ENCODE measurements around the gene RYR1.
"Not testable (repeated sequence)": the region's sequence is repeated elsewhere in the genome, so short reads cannot be mapped to it uniquely, and the experiment has no call there.

RYR1 gene

GRCh38 chr19:38514812-38515633 lies 81.5 kb downstream of the RYR1 start:
- peak; percentile 64 for DNase-seq (ENCODE audit: low spot score)

DNA sequence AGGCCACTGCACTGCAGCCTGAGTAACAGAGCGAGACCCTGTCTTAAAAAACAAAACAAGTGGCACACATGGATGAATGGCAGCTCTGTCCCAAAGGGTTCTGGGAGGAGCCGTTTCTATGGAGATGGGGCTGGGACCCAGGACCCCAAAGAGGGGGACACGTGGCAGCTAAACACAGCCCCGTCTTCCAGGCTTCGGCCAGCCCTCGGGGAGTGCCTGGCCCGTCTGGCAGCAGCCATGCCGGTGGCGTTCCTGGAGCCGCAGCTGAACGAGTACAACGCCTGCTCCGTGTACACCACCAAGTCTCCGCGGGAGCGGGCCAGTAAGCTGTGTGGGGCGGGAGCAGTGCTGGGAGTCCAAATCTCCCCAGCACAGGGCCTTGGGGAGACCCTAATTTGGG lies 82.4 kb downstream of the RYR1 start:
- no peak for DNase-seq (ENCODE audit: low spot score)

DNA sequence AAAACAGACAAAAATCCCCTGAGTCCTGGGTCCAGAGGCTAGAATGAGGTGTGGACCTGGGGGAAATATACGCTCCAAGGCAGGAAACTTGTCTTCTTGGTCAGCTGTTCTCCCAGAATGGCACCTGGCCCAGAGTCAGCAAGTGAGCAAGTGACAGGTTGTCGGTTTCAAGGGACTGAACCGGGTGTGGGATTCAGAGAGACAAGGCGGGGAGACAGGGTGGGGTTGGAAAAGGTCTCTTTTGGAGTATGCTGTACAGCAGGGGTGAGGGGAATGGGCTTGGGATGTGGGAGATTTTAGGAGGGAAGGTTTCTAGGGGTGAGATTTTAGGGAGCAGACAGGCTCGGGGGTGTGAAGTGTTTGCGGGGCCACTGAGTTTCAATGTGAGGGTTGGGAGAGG lies 83.3 kb downstream of the RYR1 start:
- DNase-seq (ENCODE audit: low spot score) = no peak

GRCh38 chr19:38517321-38517720 lies 83.8 kb downstream of the RYR1 start:
- DNase-seq (ENCODE audit: low spot score) = no peak

GRCh38 chr19:38517980-38518379 lies 84.5 kb downstream of the RYR1 start:
- not testable (repeated sequence) for DNase-seq (ENCODE audit: low spot score)

GRCh38 chr19:38519168-38519567 lies 85.7 kb downstream of the RYR1 start:
- DNase-seq (ENCODE audit: low spot score) = no peak

GRCh38 chr19:38519988-38520387 lies 86.5 kb downstream of the RYR1 start:
- DNase-seq (ENCODE audit: low spot score) = no peak

GRCh38 chr19:38522915-38523314 lies 89.4 kb downstream of the RYR1 start:
- no peak for DNase-seq (ENCODE audit: low spot score)

- no peak for DNase-seq (ENCODE audit: low spot score)
These were observed 89.8 kb downstream of the RYR1 start for GRCh38 chr19:38523319-38523718.

DNA sequence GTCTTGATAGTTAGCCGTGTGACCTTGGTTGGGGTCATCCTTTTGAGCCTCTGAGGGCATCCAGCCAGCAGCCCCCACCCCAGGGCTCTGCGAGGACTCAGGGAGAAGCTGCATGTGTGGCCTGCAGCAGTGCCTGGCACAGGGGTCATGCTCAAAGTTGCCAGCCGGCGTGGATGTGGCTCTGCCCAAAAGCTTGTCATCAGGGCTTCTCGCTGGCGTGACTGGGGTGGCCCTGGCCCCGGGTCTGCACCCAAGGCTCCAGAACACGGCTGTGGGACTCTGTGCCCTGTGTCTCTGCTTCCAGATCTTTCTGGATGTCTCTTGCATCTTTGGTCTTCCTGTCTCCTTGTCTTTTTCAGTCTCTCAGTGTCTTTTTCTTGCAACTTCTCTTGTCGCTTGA lies 90.9 kb downstream of the RYR1 start:
- no peak for DNase-seq (ENCODE audit: low spot score)

GRCh38 chr19:38524994-38525634 lies 91.6 kb downstream of the RYR1 start:
- no peak for DNase-seq (ENCODE audit: low spot score)

- DNase-seq (ENCODE audit: low spot score) = no peak
These were observed 92.9 kb downstream of the RYR1 start for GRCh38 chr19:38526430-38526829.

GRCh38 chr19:38527466-38528136 lies 94.1 kb downstream of the RYR1 start:
- DNase-seq (ENCODE audit: low spot score) = no peak

GRCh38 chr19:38528213-38528755 lies 94.8 kb downstream of the RYR1 start:
- DNase-seq (ENCODE audit: low spot score) = no peak

GRCh38 chr19:38528931-38529330 lies 95.4 kb downstream of the RYR1 start:
- no peak for DNase-seq (ENCODE audit: low spot score)

DNA sequence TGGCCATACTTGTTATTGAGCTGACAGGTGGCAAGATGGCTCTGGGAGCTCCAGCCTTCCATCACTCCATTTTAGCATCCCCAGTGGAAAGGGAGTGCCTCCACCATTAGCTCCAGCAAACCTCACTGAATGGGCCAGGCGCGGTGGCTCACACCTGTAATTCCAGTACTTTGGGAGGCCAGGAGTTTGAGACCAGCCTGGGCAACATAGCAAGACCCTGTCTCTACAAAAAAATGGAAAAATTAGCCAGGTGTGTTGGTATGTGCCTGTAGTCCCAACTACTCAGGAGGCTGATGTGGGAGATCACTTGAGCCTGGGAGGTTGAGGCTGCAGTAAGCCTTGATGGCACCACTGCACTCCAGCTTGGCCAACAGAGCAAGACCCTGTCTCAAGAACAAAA lies 98.0 kb downstream of the RYR1 start:
- no peak for DNase-seq (ENCODE audit: low spot score)

GRCh38 chr19:38532939-38533338 lies 99.4 kb downstream of the RYR1 start:
- no peak for DNase-seq (ENCODE audit: low spot score)

- no peak for DNase-seq (ENCODE audit: low spot score)
These were observed 101.1 kb downstream of the RYR1 start for GRCh38 chr19:38534574-38534973.

- no peak for DNase-seq (ENCODE audit: low spot score)
These were observed 101.7 kb downstream of the RYR1 start for GRCh38 chr19:38535212-38535611.

DNA sequence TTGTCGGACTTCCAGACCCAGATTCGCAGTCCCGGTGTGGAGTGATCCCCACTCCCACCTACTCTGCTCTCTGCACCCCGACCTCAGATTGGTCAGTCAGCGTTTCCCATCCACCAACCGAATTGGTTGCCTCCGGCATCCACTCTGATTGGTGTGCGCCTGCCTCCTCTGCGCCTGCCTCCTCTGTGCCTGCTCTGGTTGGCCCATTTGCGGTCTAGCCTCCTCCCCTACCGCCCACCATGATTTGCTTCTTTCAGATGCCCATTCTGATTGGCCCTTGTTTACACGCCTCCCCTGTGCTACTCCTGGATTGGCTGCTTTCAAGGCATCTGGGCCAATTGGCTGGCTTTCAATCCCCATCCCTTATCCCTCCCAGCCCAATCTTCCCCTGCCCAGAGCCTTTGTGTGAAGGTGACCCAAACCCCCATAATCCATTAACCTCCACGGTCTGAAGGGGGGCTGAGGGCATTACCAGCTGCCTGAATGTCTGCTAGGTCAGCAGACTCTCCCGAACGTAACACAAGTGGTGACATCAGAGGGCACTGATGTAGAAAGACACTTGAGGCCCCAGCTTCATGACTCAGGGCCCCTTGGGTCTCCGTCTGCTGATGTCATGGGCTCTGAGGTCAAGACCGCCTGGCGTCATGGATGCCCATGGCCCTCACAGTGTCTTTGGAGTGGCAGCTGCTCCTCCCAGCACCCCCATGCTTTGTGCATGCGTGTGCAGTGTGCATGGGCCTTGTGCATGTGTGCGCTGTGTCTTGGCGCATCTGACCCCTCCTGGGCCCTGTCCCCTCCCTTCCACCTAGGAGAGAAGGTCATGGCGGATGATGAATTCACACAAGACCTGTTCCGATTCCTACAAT lies 103.8 kb downstream of the RYR1 start:
- DNase-seq (ENCODE audit: low spot score) = no peak

DNA sequence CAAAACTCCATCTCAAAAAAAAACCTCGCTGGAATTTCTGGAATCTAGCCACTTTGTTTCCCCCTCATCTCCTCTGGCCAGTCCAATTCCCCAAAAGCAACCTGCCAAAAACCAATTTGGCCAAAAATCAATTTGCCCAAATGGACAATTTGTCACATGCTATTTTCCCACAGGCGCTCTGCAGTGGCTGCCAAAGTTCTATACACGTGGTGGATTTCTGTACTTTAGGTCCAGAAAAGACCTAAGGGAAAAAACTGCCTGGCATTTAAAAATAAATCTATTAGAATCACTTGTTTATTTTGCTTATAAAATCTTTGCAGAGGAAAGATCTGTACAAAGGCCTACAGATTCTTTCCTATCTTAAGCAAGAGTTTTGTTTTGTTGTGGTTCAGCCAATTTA lies 104.9 kb downstream of the RYR1 start:
- DNase-seq (ENCODE audit: low spot score) = no peak

Measured in SW480 (cell line).